Measurements from ENCODE around the gene CTSA. TPM values are rescaled to one million over a fixed set of nuclear protein-coding genes. Genes with fewer than 3 reads are reported as not detected.

Gene CTSA
- total RNA-seq, 2 donors from 2014 or later: 83.8 to 116 TPM

DNA sequence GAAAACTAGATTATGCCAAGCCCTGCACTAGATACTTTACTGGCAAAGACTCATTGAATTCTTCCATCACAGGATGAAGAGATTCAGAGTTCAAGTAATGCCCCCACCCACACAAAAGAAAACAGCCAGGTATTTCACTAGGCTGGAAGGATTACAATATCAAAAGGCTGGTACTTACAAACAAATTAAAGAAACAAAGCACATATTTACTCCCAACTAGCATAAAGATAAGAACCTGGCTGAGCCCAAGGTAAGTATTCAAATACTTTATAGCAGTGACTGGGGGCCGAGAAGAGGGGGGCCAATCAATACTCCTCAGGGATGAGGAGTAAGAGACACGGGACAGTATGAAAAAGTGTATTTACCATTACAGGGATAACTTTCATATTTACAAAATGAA, 37.7 kb upstream of the CTSA start:
- H3K27ac ChIP-seq: no peak overlapping the region
- peaks cover 0 to 32% of the 10 kb centered on the region in 2 donors for H3K4me1 ChIP-seq
- no peak overlapping the region for H3K4me3 ChIP-seq
- no peaks in the 10 kb centered on the region for H3K9me3 ChIP-seq
- H3K27me3 ChIP-seq: no peaks in the 10 kb centered on the region
- TF ChIP-seq, protein P1, sequence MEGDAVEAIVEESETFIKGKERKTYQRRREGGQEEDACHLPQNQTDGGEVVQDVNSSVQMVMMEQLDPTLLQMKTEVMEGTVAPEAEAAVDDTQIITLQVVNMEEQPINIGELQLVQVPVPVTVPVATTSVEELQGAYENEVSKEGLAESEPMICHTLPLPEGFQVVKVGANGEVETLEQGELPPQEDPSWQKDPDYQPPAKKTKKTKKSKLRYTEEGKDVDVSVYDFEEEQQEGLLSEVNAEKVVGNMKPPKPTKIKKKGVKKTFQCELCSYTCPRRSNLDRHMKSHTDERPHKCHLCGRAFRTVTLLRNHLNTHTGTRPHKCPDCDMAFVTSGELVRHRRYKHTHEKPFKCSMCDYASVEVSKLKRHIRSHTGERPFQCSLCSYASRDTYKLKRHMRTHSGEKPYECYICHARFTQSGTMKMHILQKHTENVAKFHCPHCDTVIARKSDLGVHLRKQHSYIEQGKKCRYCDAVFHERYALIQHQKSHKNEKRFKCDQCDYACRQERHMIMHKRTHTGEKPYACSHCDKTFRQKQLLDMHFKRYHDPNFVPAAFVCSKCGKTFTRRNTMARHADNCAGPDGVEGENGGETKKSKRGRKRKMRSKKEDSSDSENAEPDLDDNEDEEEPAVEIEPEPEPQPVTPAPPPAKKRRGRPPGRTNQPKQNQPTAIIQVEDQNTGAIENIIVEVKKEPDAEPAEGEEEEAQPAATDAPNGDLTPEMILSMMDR (IDR thresholded peaks at IDR 0.05): no peak
- no peak for DNase-seq (ENCODE audit: low spot score)
- H3K36me3 ChIP-seq: peaks cover 11% of the 10 kb centered on the region

DNA sequence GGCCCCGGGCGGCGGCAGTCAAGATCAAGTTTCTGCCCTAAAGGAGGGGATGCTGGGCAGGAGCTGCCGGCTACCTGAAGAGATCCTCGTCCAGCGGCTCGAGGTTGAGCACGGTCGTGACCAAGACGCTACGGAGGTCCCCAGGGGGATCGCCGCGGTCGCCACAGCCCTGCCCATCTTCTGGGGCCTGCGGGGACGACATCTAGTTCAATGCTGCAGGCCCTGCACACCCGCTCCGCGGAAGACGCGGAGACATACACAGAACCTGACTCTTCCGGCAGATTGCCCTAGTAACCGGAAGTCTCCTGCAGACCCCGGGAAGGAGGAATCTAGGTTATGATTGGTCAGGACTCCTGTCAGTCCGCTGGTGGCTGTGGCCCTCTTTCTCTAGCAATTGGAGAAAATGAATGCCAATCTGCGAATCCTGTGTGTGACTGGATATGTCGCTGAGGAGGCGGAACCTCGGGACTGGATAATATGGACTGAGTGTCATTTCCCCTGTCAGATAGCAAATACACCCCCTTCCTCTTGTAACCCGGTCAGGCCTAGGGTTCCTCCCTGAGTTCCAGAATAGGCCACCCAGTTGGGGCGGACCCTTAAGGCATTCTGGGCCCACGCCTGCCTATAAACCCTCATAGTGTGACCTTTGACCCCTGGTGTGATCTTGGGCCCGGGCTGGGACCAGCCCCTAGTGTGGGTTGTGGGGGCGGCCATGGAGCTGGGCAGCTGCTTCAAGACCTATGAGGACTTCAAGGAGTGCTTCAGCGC, 33.8 kb upstream of the CTSA start, which contains the start of the genes ACOT8 and ZSWIM3:
ACOT8 (minus strand) TSS at position 279 of the 768 bp plus-strand sequence; CDS start at position 202, 77 bp downstream.
ZSWIM3 (plus strand) TSS at position 501 of the 768 bp plus-strand sequence; CDS start at position 713, 212 bp downstream.
- peak; percentile 98 for DNase-seq (ENCODE audit: low spot score)
- H3K4me1 ChIP-seq: peaks cover 0 to 33% of the 10 kb centered on the region in 2 donors
- H3K27ac ChIP-seq: peak within 1 kb of the TSS; percentile 72 to 80
- no peaks in the 10 kb centered on the region for H3K27me3 ChIP-seq
- peak within 1 kb of the TSS; percentile 75 to 87 for H3K4me3 ChIP-seq
- TF ChIP-seq, protein P1 (IDR thresholded peaks at IDR 0.05): no peak
- H3K9me3 ChIP-seq: no peaks in the 10 kb centered on the region
- peaks cover 11% of the 10 kb centered on the region for H3K36me3 ChIP-seq

DNA sequence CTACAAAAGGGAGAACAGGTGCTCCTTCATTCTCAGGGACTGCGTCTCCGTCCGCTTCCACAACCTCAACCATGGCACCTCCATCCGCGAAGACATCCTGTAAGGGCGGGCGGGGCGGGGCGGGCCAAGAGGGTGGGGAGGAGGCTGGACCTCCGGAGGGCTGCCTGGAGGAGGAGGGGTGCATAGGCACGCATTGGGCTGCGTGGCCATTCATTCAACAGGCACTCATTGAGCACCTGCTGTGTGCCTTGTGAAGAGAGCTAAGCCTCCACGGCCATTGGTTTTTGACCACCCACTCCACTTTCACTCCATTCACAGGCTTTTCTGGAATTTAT, 33.3 kb upstream of the CTSA start:
- peaks cover 0 to 33% of the 10 kb centered on the region in 2 donors for H3K4me1 ChIP-seq
- peaks cover 8% of the 10 kb centered on the region for H3K36me3 ChIP-seq
- H3K4me3 ChIP-seq: peak overlapping the region; percentile 75 to 87
- peak overlapping the region; percentile 72 to 80 for H3K27ac ChIP-seq
- TF ChIP-seq, protein P1 (IDR thresholded peaks at IDR 0.05): no peak
- no peaks in the 10 kb centered on the region for H3K27me3 ChIP-seq
- H3K9me3 ChIP-seq: no peaks in the 10 kb centered on the region
- no peak for DNase-seq (ENCODE audit: low spot score)

DNA sequence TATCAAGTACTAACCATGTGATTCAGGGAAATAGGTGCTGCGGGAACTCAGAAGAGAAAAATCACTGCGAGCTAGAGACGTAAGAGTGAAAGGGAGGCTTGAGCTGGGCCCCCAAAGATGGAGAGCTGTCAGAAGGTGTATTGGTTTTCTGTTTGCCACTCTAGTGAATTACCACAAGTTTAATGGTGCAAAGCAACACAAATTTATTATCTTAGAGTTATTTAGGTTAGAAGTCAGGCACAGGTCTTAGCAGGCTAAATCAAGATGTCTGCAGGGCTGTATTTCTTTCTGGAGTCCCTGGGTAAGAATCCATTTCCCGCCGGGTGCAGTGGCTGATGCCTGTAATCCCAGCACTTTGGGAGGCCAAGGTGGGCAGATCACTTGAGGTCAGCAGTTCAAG, 31.2 kb upstream of the CTSA start:
- Histone ChIP-seq H3K9me3 (no peaks in the 10 kb centered on the region), H3K4me1 (peaks cover 0 to 29% of the 10 kb centered on the region in 2 donors), H3K4me3 (no peak overlapping the region), H3K27ac (no peak overlapping the region), H3K36me3 (no peaks in the 10 kb centered on the region), H3K27me3 (no peaks in the 10 kb centered on the region)
- TF ChIP-seq, protein P1 (IDR thresholded peaks at IDR 0.05): no peak
- no peak for DNase-seq (ENCODE audit: low spot score)

DNA sequence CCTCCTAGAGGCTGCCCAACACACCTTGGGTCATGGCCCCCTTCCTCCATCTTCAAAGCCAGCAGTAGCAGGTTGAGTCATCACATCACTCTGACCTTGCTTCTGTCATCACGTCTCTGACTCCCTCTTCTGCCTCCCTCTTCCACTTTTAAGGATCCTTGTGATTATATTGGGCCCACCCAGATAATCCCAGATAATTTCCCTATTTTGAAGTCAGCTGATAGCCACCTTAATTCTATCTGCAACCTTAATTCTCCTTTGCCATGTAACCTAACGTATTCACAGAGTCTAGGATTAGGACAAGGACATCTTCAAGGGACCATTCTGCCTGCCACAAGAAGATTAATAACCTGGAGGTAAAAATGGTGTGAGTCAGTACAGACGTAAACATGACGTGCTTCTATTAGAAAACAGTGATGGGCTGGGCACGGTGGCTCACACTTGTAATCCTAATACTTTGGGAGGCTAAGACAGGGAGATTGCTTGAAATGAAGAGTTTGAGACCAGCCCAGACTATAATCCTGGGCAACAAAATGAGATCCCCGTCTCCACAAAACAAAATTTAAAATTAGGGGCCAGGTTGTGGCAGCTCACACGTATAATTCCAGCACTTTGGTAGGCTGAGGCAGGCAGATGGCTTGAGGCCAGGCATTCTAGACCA, 30.4 kb upstream of the CTSA start:
- Histone ChIP-seq H3K9me3 (no peaks in the 10 kb centered on the region), H3K4me3 (no peak overlapping the region), H3K36me3 (no peaks in the 10 kb centered on the region), H3K27ac (no peak overlapping the region), H3K27me3 (no peaks in the 10 kb centered on the region), H3K4me1 (peaks cover 0 to 21% of the 10 kb centered on the region in 2 donors)
- TF ChIP-seq, protein P1 (IDR thresholded peaks at IDR 0.05): no peak
- DNase-seq (ENCODE audit: low spot score): no peak
